ENCODE results near the gene NDUFS7. TPM values are rescaled to one million over a fixed set of nuclear protein-coding genes. Genes with fewer than 3 reads are reported as not detected.

Gene NDUFS7
- total RNA-seq: 21.1 TPM

DNA sequence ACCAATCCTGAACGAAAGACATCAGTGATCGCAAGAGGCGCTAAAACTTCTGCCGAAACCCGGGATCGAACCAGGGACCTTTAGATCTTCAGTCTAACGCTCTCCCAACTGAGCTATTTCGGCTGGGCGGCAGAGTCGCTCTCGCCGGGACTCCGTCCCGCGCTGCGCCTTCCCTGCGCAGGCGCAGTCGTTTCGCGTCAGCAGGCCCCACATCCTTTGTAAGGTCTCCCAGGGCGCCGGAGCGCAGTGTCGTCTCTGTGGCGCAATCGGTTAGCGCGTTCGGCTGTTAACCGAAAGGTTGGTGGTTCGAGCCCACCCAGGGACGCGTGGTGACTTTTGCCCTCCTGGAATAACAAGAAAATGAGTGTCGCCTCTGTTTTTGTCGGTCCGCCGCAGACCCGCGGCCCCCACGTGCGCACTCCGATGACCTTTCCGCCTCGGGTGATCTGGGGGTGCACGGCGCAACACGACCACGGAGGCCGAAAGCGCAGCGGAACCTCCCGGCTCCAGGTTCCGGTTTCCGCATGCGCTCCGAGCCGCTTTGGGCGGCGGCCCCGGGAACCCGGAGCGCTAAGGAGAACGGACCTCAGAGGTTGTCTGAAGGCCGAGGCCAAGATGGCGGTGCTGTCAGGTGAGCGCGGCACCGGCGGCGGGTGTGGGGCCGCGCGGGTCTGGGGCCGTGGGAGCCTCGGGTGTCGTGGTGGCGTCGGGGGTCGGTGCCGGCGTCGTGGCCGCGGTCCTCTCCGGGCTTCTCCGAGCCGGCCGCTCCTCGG lies at the start of gene NDUFS7:
NDUFS7 (plus strand) TSS at position 596 of the 773 bp plus-strand sequence; CDS start at position 616, 20 bp downstream.
- Histone ChIP-seq H3K9me3 (ENCODE audit: low read depth, low read length) (no peaks in the 10 kb centered on the region), H3K4me3 (ENCODE audit: low read length) (peak within 1 kb of the TSS; percentile 71), H3K27me3 (ENCODE audit: insufficient read depth, low read length) (no peaks in the 10 kb centered on the region), H3K4me1 (ENCODE audit: insufficient read depth, low read length) (peaks cover 13% of the 10 kb centered on the region)

DNA sequence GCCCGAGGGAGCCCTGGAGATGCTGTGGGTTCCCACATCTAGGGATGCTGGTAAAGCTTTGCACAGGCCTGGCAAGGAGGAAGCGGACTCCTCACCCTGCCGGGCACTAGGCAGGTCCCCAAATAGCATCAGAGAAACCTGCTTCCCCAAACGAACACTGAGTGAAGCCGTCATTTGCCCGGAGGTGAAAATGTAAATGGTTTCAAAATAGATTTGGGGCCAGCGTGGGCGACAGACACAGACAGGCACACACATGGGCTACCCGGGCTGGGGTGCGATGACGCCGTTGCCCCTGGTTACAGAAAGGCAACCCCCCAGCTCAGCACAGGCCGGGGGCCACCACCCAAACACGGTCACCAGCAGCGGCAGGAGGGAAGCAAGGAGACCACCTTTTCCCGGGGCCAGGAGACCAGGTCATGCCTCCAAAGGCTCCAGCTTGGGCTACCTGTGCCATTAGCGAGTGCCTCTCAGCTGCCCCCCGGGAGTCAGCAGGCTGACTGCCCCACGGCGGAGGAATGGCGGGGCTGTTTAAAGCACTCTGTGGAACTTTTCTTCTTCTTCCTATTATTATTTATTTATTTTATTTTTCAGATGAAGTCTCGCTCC lies 47.5 kb upstream of the NDUFS7 start:
- Histone ChIP-seq H3K9me3 (ENCODE audit: low read depth, low read length) (no peaks in the 10 kb centered on the region), H3K27me3 (ENCODE audit: insufficient read depth, low read length) (no peaks in the 10 kb centered on the region), H3K4me1 (ENCODE audit: insufficient read depth, low read length) (no peaks in the 10 kb centered on the region), H3K4me3 (ENCODE audit: low read length) (no peak overlapping the region)

DNA sequence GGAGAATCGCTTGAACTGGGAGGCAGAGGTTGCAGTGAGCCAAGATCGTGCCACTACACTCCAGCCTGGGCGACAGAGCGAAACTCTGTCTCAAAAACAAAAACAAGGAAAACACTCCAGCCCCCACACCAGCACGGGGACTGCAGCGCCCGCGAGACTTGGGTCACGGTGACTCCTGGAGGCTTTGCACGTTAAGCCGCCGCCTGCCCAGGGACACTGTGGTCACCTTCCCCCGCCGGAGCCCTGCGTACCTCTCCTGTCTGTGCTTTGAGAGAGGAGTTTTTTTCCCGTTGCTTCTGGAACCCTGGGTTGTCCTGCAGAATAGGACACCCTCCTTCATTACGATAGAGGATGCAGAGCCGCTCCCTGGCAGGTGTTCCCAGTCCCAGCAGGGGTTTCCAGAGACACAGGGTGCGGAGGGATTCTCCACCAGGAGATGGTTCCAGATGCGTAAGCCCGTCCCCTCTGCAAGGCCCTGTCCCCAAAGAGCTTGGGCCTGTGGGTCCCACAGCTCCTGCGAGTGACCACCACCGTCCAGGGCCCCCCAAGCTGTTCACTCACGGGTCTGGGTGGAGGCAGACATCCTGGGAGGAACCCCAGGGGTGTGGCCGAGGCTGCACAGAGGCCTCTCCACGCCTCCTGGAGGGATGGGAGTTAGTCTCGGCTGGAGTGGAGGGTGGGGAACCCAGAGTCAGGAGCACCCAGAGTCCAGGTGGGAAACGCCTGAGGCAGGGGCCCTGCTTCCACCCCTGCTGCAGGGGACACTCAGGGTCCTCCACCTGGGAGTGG lies 42.8 kb upstream of the NDUFS7 start:
- Histone ChIP-seq H3K4me3 (ENCODE audit: low read length) (no peak overlapping the region), H3K4me1 (ENCODE audit: insufficient read depth, low read length) (no peaks in the 10 kb centered on the region), H3K9me3 (ENCODE audit: low read depth, low read length) (no peaks in the 10 kb centered on the region), H3K27me3 (ENCODE audit: insufficient read depth, low read length) (no peaks in the 10 kb centered on the region)

DNA sequence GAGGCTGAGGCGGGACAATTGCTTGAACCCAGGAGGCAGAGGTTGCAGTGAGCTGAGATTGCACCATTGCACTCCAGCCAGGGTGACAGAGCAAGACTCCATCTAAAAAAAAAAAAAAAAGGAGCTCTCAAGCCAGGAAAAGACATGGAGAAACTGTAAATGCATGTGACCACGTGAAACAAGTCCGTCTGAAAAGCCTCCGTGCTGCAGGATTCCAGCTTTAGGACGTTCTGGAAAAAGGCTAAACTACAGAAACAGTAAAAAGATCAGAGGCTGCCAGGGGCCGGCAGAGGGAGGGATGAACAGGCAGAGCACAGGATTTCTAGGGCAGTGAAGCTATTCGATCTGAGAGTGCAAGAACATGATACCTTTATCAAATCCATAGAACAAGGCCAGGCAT lies 40.7 kb upstream of the NDUFS7 start:
- Histone ChIP-seq H3K4me3 (ENCODE audit: low read length) (no peak overlapping the region), H3K4me1 (ENCODE audit: insufficient read depth, low read length) (no peaks in the 10 kb centered on the region)

DNA sequence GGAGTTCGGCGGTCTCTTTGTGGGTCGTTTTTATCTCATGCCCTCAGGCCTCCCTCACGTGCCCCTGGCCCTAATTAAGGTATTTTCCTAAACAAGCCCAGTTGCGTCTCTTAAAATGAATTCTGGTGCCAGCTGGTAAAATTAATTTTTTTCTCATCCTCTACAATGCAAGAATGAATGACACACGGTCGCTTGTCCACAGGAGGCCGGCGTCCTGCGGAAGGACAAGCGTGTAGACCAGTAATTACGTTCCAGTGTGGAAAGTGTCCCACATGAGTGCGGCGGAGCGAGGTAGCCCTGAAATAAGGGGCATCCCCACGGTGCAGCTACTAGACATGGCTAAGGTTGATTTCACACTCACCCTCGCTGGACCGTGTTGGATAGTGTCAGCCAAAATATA lies 34.5 kb upstream of the NDUFS7 start:
- Histone ChIP-seq H3K9me3 (ENCODE audit: low read depth, low read length) (no peaks in the 10 kb centered on the region), H3K27me3 (ENCODE audit: insufficient read depth, low read length) (no peaks in the 10 kb centered on the region), H3K4me3 (ENCODE audit: low read length) (no peak overlapping the region), H3K4me1 (ENCODE audit: insufficient read depth, low read length) (peaks cover 3% of the 10 kb centered on the region)

More for the DNA sequence above, 40.7 kb upstream of the NDUFS7 start:
- Histone ChIP-seq H3K9me3 (ENCODE audit: low read depth, low read length) (no peaks in the 10 kb centered on the region), H3K27me3 (ENCODE audit: insufficient read depth, low read length) (no peaks in the 10 kb centered on the region)

DNA sequence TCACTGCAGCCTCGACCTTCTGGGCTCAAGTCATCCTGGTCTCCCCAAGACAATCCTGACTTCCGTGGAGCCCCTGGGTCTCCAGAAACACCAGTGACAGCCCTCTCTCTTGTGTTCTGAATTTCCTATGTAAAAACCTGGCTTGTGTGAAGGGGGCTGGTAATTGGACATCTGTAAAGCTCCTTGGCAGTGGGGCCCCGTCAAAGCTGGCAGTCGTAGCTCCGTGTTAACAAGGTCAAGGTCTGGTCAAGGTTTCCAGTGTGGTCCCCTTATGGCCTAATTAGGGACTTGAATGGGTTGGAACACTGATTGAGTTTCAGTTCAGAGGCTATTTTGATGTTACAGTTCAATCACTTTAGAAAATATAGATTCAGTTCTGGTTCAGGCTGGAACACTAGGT lies 32.8 kb upstream of the NDUFS7 start:
- Histone ChIP-seq H3K27me3 (ENCODE audit: insufficient read depth, low read length) (no peaks in the 10 kb centered on the region), H3K9me3 (ENCODE audit: low read depth, low read length) (no peaks in the 10 kb centered on the region), H3K4me3 (ENCODE audit: low read length) (no peak overlapping the region), H3K4me1 (ENCODE audit: insufficient read depth, low read length) (peaks cover 11% of the 10 kb centered on the region)

DNA sequence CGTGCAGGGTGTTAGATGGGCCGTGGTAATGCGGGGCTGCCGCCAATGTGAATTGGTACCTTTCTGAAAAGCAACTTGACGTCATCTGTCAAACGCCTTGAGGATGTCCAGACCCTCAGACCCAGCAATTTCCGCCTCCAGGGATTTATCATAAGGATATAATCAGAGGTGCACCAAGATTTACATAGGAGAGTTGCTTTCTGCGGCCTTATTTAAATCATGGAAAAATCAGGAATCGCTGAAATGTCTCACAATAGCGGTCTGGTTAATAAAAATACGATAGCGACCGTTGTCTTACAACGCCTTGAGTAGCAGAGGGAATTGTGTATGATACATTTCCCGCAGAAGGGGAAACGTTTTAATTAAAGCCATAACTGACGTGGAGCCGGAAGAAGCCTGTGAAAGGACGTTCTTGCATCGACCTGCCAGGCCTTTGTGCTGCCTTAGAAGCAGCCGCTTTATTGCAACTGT lies 32.3 kb upstream of the NDUFS7 start:
- Histone ChIP-seq H3K9me3 (ENCODE audit: low read depth, low read length) (no peaks in the 10 kb centered on the region), H3K4me3 (ENCODE audit: low read length) (no peak overlapping the region), H3K27me3 (ENCODE audit: insufficient read depth, low read length) (no peaks in the 10 kb centered on the region), H3K4me1 (ENCODE audit: insufficient read depth, low read length) (peaks cover 15% of the 10 kb centered on the region)

DNA sequence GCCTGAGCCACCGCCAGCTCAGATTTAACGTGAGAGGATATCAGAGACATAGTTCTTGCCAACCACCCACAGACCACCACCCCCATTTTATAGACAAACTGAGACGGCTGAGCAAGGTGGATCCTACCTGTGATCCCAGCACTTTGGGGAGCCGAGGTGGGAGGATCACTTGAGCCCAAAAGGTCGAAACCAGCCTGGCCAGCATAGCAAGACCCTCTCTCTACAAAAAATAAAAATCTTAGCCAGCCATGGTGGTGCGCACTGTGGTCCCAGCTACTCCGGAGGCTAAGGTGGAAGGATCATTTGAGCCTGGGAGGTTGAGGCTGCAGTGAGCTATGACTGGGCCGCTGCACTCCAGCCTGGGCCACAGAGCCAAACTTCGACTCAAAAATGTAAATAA lies 30.6 kb upstream of the NDUFS7 start:
- H3K27me3 ChIP-seq (ENCODE audit: insufficient read depth, low read length): no peaks in the 10 kb centered on the region
- H3K4me1 ChIP-seq (ENCODE audit: insufficient read depth, low read length): peaks cover 15% of the 10 kb centered on the region
- no peak overlapping the region for H3K4me3 ChIP-seq (ENCODE audit: low read length)
- H3K9me3 ChIP-seq (ENCODE audit: low read depth, low read length): no peaks in the 10 kb centered on the region

DNA sequence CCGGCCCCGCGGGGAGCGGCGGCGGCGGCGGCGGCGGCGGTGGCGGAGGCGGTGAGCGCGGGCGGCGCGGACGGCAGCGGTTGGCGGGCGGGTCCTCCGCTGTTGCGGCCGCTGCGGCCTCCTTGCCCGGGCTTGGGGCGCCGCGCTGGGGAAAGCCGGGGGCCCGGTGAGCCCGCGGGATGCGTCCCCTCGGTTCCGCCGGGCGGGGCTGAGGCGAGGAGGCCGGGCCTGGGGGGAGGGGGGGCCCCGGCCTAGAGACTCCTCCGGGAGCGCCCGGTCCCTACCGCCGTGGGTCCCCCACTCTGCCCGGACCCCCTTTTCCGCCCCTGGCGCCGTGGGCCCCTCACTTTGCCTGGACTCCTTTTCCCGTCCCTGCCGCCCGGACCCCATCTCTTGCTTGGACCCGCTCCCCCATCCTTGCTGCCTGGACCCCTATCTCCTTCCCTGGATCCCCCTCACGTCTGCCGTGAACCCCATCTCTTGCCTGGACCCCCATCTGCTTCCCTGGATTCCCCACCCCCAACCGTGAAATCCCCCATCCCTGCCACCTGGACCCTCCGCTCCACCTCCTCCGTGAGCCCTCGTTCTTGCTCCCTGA lies 28.6 kb upstream of the NDUFS7 start:
- H3K4me1 ChIP-seq (ENCODE audit: insufficient read depth, low read length): peaks cover 15% of the 10 kb centered on the region
- no peaks in the 10 kb centered on the region for H3K9me3 ChIP-seq (ENCODE audit: low read depth, low read length)
- H3K27me3 ChIP-seq (ENCODE audit: insufficient read depth, low read length): no peaks in the 10 kb centered on the region
- peak overlapping the region; percentile 76 for H3K4me3 ChIP-seq (ENCODE audit: low read length)

DNA sequence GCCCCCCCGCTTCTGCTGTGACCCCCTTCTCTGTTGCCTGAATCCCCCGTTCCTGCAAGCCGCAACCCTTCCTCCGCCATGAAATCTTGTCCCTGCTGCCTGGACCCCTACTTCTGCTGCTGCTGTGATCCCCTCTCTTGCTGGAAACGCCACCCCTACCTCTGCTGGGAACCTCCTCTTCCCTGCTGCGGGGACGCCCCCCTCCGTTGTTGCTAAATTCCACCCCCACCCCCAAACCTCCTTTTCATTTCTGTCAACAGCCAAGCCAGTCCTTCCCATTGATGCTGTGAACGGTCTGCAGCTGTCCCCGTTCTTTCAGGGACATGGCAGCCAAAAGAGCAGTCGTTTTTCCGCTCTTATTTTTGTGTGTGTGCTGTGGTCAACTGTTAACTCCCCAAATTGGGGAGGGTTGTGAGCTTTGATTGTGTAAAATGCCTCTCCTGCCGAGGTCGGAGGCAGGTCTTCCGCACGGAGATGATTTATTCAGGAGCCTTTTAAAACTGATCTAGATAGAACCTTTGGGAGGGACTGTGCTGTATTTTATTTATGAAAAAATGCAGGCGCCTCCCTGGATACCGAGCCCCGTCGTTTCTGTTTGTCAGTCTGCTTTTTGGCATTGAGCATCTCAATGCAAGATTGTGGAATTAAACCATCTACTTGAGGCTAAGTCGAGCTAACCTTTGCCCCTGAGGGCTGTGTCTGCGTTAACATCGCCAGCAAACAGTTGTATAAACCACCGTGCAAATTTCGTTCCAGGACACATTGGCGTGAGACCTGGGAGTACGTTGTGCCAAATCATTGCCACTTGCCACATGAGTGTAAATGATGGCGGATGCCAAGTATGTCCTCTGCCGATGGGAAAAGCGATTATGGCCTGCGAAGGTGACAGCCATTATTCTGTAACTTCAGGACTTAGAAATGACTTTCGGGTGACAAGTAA lies 27.9 kb upstream of the NDUFS7 start:
- Histone ChIP-seq H3K9me3 (ENCODE audit: low read depth, low read length) (no peaks in the 10 kb centered on the region), H3K27me3 (ENCODE audit: insufficient read depth, low read length) (no peaks in the 10 kb centered on the region), H3K4me1 (ENCODE audit: insufficient read depth, low read length) (peaks cover 15% of the 10 kb centered on the region), H3K4me3 (ENCODE audit: low read length) (peak overlapping the region; percentile 76)

DNA sequence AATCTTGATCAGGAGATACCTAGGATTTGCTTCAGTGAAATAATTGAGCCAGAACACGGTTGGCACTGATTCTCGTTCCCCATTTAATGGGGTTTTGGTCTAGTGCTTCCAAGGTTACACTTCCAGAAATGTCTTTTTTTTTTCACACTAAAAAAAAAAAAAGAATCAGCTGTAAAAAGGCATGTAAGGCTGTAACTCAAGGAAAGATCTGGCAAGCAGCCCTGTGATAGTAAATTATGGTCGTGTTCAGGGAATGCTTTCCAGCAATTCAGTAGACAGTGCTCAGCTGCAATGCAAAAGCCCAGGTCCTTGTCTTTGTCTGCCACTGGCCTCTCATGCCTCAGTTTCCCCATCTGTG lies 27.2 kb upstream of the NDUFS7 start:
- H3K27me3 ChIP-seq (ENCODE audit: insufficient read depth, low read length): no peaks in the 10 kb centered on the region
- H3K4me1 ChIP-seq (ENCODE audit: insufficient read depth, low read length): peaks cover 21% of the 10 kb centered on the region
- no peak overlapping the region for H3K4me3 ChIP-seq (ENCODE audit: low read length)
- H3K9me3 ChIP-seq (ENCODE audit: low read depth, low read length): no peaks in the 10 kb centered on the region

DNA sequence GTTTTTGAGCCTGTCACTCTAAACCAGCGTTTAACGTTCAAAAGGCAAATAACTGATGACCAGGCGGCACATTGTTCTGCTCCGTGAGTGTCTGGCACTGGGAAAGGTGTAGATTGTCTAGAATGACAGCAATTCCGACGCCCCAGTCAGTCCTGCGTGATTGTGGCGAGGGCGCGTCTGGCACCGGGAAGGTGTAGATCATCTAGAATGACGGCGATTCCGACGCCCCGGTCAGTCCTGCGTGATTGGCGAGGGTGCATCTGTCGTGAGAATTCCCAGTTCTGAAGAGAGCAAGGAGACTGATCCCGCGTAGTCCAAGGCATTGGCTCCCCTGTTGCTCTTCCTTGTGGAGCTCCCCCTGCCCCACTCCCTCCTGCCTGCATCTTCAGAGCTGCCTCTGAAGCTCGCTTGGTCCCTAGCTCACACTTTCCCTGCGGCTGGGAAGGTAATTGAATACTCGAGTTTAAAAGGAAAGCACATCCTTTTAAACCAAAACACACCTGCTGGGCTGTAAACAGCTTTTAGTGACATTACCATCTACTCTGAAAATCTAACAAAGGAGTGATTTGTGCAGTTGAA lies 26.1 kb upstream of the NDUFS7 start:
- Histone ChIP-seq H3K4me3 (ENCODE audit: low read length) (no peak overlapping the region), H3K27me3 (ENCODE audit: insufficient read depth, low read length) (no peaks in the 10 kb centered on the region), H3K4me1 (ENCODE audit: insufficient read depth, low read length) (peaks cover 27% of the 10 kb centered on the region), H3K9me3 (ENCODE audit: low read depth, low read length) (no peaks in the 10 kb centered on the region)

DNA sequence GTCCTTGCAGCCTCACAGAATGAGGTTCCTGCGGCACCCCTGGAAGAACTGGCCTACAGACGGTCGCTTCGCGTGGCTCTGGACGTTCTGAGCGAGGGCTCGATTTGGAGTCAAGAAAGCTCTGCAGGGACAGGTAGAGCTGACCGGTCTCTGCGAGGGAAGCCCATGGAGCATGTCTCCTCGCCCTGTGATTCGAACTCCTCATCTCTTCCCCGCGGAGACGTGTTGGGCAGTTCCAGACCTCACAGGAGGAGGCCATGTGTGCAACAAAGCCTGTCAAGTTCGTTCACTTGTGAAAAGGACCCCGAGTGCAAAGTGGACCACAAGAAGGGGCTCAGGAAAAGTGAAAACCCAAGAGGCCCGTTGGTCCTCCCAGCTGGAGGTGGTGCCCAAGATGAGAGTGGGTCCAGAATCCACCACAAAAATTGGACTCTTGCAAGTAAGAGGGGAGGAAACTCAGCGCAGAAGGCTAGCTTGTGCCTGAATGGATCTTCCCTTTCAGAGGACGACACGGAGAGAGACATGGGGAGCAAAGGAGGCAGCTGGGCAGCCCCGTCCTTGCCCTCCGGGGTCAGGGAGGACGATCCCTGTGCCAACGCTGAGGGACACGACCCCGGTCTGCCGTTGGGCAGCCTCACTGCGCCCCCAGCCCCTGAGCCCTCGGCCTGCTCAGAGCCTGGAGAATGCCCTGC lies 23.4 kb upstream of the NDUFS7 start:
- Histone ChIP-seq H3K9me3 (ENCODE audit: low read depth, low read length) (no peaks in the 10 kb centered on the region), H3K4me3 (ENCODE audit: low read length) (no peak overlapping the region), H3K4me1 (ENCODE audit: insufficient read depth, low read length) (peaks cover 41% of the 10 kb centered on the region), H3K27me3 (ENCODE audit: insufficient read depth, low read length) (no peaks in the 10 kb centered on the region)
